ENCODE measurements around the gene ACAT2. TPM values are rescaled to one million over a fixed set of nuclear protein-coding genes. Genes with fewer than 3 reads are reported as not detected.

ACAT2 gene
- total RNA-seq, 4 donors from 2014 or later: 0.59 to 4.6 (median 2.4) TPM

- H3K27ac ChIP-seq: no peak overlapping the region
- no peak for TF ChIP-seq CTCF (IDR thresholded peaks at IDR 0.05 in 4 of 5, conservative IDR thresholded peaks at IDR 0.05 in 1 of 5)
- no peak for TF ChIP-seq POLR2A (IDR thresholded peaks at IDR 0.05)
- H3K4me1 ChIP-seq: peaks cover 0 to 10% of the 10 kb centered on the region in 2 donors
- no peaks in the 10 kb centered on the region for H3K27me3 ChIP-seq
- ATAC-seq: no peak
- intact Hi-C loops (cut with DNase I; ENCODE audit: low total_unique reads): no loop called here
- H3K9me3 ChIP-seq: no peaks in the 10 kb centered on the region
- no peaks in the 10 kb centered on the region for H3K36me3 ChIP-seq
- no peak for DNase-seq
- in situ Hi-C loops (cut with MboI; ENCODE audit: low sequenced_read_pairs in 4 of 4): no loop called here
- no peak overlapping the region for H3K4me3 ChIP-seq
Observed at GRCh38 chr6:159828074-159828473, 66.2 kb downstream of the ACAT2 start.

Other genes starting within 250 kb of the ACAT2 start
- over 10,000 TPM; 10,850 to 22,513 (median 13,452) TPM for gene SOD2, start 68.8 kb upstream of the ACAT2 start, total RNA-seq
- 100 to 1,000 TPM; 147 to 238 (median 193) TPM for gene WTAP, start 34.5 kb upstream of the ACAT2 start, total RNA-seq
- gene TCP1, start 27.6 kb downstream of the ACAT2 start, total RNA-seq: 100 to 1,000 TPM; 135 to 256 (median 166) TPM
- gene MRPL18, start 28.4 kb downstream of the ACAT2 start, total RNA-seq: 100 to 1,000 TPM in 1 of 4 donors, 10 to 100 TPM in 3; 54.0 to 122 (median 69.0) TPM
- not detected for gene PNLDC1, start 38.2 kb downstream of the ACAT2 start, total RNA-seq
- gene MAS1, start 128.9 kb downstream of the ACAT2 start, total RNA-seq: not detected
- gene IGF2R, start 207.0 kb downstream of the ACAT2 start, total RNA-seq: 100 to 1,000 TPM in 3 of 4 donors, 10 to 100 TPM in 1; 56.6 to 134 (median 108) TPM